GM12878 (cell line): Measurements from ENCODE around the gene MVP. TPM values are rescaled to one million over a fixed set of nuclear protein-coding genes. Genes with fewer than 3 reads are reported as not detected.
A peak's percentile ranks its signal among the peaks of the same experiment; 100 is the strongest.

Experiments used
- ATF2 ChIP-seq: IDR thresholded peaks from 2 replicates; pipeline ENCODE4 v1.6.1; 2012; ENCODE audit warnings: low read length, inconsistent platforms
- BACH1 ChIP-seq: fragments of 450-650 bp; IDR thresholded peaks from 2 replicates; pipeline ENCODE4 v1.6.1; 2017; ENCODE audit warnings: mild to moderate bottlenecking, borderline replicate concordance
- CUX1 ChIP-seq: IDR thresholded peaks from 2 replicates; pipeline ENCODE4 v1.6.1; 2012; ENCODE audit warnings: improper control_type of control experiment, low read depth, low read length; ENCODE audit not compliant: insufficient replicate concordance
- GATAD2B ChIP-seq: fragments of 450-650 bp; conservative IDR thresholded peaks from 2 replicates; pipeline ENCODE4 v1.6.1; 2017; ENCODE audit warnings: low read depth, mild to moderate bottlenecking, moderate library complexity
- NR2F1 ChIP-seq: fragments of 450-650 bp; conservative IDR thresholded peaks from 2 replicates; pipeline ENCODE4 v1.6.1; 2017; ENCODE audit warnings: mild to moderate bottlenecking
- RELA ChIP-seq: fragments of 450-650 bp; IDR thresholded peaks from 2 replicates; pipeline ENCODE4 v1.8.0; 2014; ENCODE audit warnings: borderline replicate concordance; ENCODE audit not compliant: partially characterized antibody
- SIN3A ChIP-seq: IDR thresholded peaks from 2 replicates; pipeline ENCODE4 v1.6.1; 2012; ENCODE audit warnings: low read depth, low read length, improper control_type of control experiment
- USF1 ChIP-seq: IDR thresholded peaks from 2 replicates; pipeline ENCODE4 v1.6.1; 2011; ENCODE audit warnings: borderline replicate concordance, low read depth, mild to moderate bottlenecking, moderate library complexity, mixed read lengths, low read length; ENCODE audit not compliant: insufficient read depth; ENCODE audit errors: extremely low read length
- USF2 ChIP-seq: IDR thresholded peaks from 2 replicates; pipeline ENCODE4 v1.6.1; 2011; ENCODE audit warnings: low read depth, low read length, improper control_type of control experiment, borderline replicate concordance
- ZBTB11 ChIP-seq: fragments of 450-650 bp; formaldehyde crosslinking; IDR thresholded peaks from 2 replicates; pipeline ENCODE4 v1.5.0; 2022; ENCODE audit warnings: mild to moderate bottlenecking, missing genetic modification characterization
- polyA plus RNA-seq, 11 experiments: library from polyadenylated mRNA; depleted of rRNA in 4 of 11; unstranded in 6 of 11; stranded (reverse) in 5 of 11; fragments of >200 nt; fragmentation: Nextera tagmentation in 4 of 11; fragmentation: Illumina TruSeq in 1 of 11; extraction: Ambion mirVana in 4 of 11; extraction: Trizol in 1 of 11; gene quantifications; 1 replicate in 1 of 11; 2 replicates in 10 of 11; pipeline versions ENCODE4 v1.2.1 to v1.2.3, GENCODE V29; 2011 to 2016; ENCODE audit warnings: inconsistent platforms in 2 of 11, missing spikeins in 2 of 11, low read depth in 1 of 11
- total RNA-seq, 4 experiments: library from RNA; depleted of rRNA in 3 of 4; stranded (reverse); fragments of >200 nt in 3 of 4; fragmentation: Illumina TruSeq in 1 of 4; extraction: Trizol in 1 of 4; gene quantifications; 2 replicates each; pipeline versions ENCODE4 v1.2.1 to v1.2.3, GENCODE V29; 2013 to 2021

Gene MVP
- total and polyA plus RNA-seq, 10 of the 15 experiments (the other 5 are each of a cell fraction or from before 2014, with no cell fraction given), result 0.98 to 74.2 (median 54.7) TPM

GRCh38 chr16:29820730-29821642, 724 bp downstream of the MVP start (continued):
- TF ChIP-seq ZBTB11 (CRISPR knock-in tag) (no peak), RELA (peak; percentile 79), NR2F1 (0 out of 2 replicates have a peak, but pooled peaks have one; percentile 28), USF1 (peak; percentile 94), BACH1 (no peak; the same call in 1 of the 2 replicates), ATF2 (no peak), USF2 (peak; percentile 94), SIN3A (peak; percentile 21), CUX1 (no peak), GATAD2B (0 out of 2 replicates have a peak, but pooled peaks have one; percentile 27)
